ENCODE results near the gene SPATS2. TPM values are rescaled to one million over a fixed set of nuclear protein-coding genes. Genes with fewer than 3 reads are reported as not detected.

The SPATS2 gene
- total RNA-seq, 1 experiment from 2014 or later = 56.3 TPM

DNA sequence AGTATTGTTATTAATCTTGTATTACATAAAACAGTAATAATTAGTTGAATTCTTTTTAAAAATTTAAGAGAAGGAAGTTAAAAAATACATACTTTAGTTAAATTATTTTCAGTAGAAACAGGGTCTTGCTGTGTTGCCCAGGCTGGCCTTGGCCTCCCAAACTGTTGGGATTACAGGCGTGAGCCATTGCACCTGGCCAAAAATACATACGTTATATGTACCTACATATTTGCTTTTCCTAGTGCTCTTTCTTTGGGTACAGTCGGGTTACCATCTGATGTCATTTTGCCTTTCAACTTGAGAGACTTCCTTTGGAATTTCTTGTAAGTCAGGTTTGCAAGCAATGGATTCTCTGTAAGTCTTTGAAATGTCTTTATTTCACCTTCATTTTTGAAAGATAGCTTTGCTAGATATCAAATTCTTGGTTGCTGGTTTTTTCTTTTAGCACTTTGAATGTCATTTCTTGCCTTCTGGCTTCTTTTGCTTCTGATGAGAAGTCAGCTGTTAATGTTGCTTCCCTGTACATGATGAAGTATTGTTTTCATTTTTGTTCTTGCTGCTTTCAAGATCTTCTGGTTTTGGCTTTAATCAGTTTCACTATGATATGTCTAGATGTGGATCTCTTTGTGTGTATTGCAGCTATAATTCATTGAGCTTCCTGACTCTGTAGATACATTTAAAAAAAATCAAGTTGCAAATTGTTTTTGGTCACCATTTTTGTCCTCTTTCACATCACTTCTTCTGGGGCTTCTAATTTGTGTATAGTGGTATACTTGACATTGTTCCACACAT lies 84.4 kb downstream of the SPATS2 start:
- H3K9me3 ChIP-seq (ENCODE audit: control insufficient read depth, insufficient read depth, low read depth, low read length) = no peaks in the 10 kb centered on the region
- no peak for TF ChIP-seq SIN3A (IDR thresholded peaks at IDR 0.05; ENCODE audit: borderline replicate concordance, insufficient read depth, low read depth, low read length)
- TF ChIP-seq, protein P1, sequence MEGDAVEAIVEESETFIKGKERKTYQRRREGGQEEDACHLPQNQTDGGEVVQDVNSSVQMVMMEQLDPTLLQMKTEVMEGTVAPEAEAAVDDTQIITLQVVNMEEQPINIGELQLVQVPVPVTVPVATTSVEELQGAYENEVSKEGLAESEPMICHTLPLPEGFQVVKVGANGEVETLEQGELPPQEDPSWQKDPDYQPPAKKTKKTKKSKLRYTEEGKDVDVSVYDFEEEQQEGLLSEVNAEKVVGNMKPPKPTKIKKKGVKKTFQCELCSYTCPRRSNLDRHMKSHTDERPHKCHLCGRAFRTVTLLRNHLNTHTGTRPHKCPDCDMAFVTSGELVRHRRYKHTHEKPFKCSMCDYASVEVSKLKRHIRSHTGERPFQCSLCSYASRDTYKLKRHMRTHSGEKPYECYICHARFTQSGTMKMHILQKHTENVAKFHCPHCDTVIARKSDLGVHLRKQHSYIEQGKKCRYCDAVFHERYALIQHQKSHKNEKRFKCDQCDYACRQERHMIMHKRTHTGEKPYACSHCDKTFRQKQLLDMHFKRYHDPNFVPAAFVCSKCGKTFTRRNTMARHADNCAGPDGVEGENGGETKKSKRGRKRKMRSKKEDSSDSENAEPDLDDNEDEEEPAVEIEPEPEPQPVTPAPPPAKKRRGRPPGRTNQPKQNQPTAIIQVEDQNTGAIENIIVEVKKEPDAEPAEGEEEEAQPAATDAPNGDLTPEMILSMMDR (IDR thresholded peaks at IDR 0.05) = no peak
- TF ChIP-seq TCF7L2 (IDR thresholded peaks at IDR 0.05; ENCODE audit: low read depth, low read length) = no peak
- TF ChIP-seq POLR2AphosphoS5 (IDR thresholded peaks at IDR 0.05; ENCODE audit: low read depth, low read length) = no peak
- no peak for TF ChIP-seq REST (IDR thresholded peaks at IDR 0.05; ENCODE audit: insufficient read depth in 1 of 2, low read depth in 2 of 2, low read length in 1 of 2)
- H3K4me1 ChIP-seq (ENCODE audit: control insufficient read depth, insufficient read depth, low read length) = no peaks in the 10 kb centered on the region
- H3K27ac ChIP-seq (ENCODE audit: low read length) = no peak overlapping the region
- DNase-seq (ENCODE audit: low read depth, low spot score) (no peak), ATAC-seq (no peak)
- H3K36me3 ChIP-seq (ENCODE audit: control insufficient read depth, insufficient read depth, low read length) = no peaks in the 10 kb centered on the region
- no TSS peak for BruUV-seq (replicated peaks)
- intact Hi-C loops (cut with micrococcal nuclease; ENCODE audit: unreplicated experiment) (no loop called here), in situ Hi-C loops (cut with HindIII; ENCODE audit: low pct_unique_long_range_greater_than_20kb, low sequenced_read_pairs) (no loop called here)
- POLR2A ChIA-PET = no interaction called here
- no peaks in the 10 kb centered on the region for H3K27me3 ChIP-seq (ENCODE audit: control insufficient read depth, insufficient read depth, low read length)
- H3K4me3 ChIP-seq (ENCODE audit: low read depth in 2 of 2, low read length in 2 of 2) = no peak overlapping the region
- CTCF ChIA-PET = no interaction called here

- Histone ChIP-seq H3K36me3 (ENCODE audit: control insufficient read depth, insufficient read depth, low read length) (0 out of 2 replicates have a peak, but pooled peaks cover 1% of the 10 kb centered on the region), H3K27me3 (ENCODE audit: control insufficient read depth, insufficient read depth, low read length) (no peaks in the 10 kb centered on the region), H3K4me3 (ENCODE audit: low read depth in 2 of 2, low read length in 2 of 2) (no peak overlapping the region), H3K9me3 (ENCODE audit: control insufficient read depth, insufficient read depth, low read depth, low read length) (no peaks in the 10 kb centered on the region), H3K4me1 (ENCODE audit: control insufficient read depth, insufficient read depth, low read length) (no peaks in the 10 kb centered on the region), H3K27ac (ENCODE audit: low read length) (no peak overlapping the region)
- DNase-seq (ENCODE audit: low read depth, low spot score) = no peak
- BruUV-seq (replicated peaks) = no TSS peak
- ChIA-PET CTCF (no interaction called here), POLR2A (interaction anchor here (0.5 kb wide), 1 partner anchor 58 kb away, joined by 8 read pairs; no protein-coding TSS in a partner anchor)
- in situ Hi-C loops (cut with HindIII; ENCODE audit: low pct_unique_long_range_greater_than_20kb, low sequenced_read_pairs) = no loop called here
- ATAC-seq = no peak
- TF ChIP-seq SIN3A (IDR thresholded peaks at IDR 0.05; ENCODE audit: borderline replicate concordance, insufficient read depth, low read depth, low read length) (no peak), TCF7L2 (IDR thresholded peaks at IDR 0.05; ENCODE audit: low read depth, low read length) (no peak), POLR2AphosphoS5 (IDR thresholded peaks at IDR 0.05; ENCODE audit: low read depth, low read length) (no peak), REST (IDR thresholded peaks at IDR 0.05; ENCODE audit: insufficient read depth in 1 of 2, low read depth in 2 of 2, low read length in 1 of 2) (no peak)
- TF ChIP-seq, protein P1 (IDR thresholded peaks at IDR 0.05) = no peak
- intact Hi-C loops (cut with micrococcal nuclease; ENCODE audit: unreplicated experiment) = no loop called here
Observed at GRCh38 chr12:49455501-49455900, 88.2 kb downstream of the SPATS2 start.

All from Panc1 (cell line).